ENCODE results near the gene SPSB1. TPM values are rescaled to one million over a fixed set of nuclear protein-coding genes. Genes with fewer than 3 reads are reported as not detected.

Gene SPSB1
- total and polyA plus RNA-seq, 2 donors from 2014 or later: 12.7 to 25.9 TPM

DNA sequence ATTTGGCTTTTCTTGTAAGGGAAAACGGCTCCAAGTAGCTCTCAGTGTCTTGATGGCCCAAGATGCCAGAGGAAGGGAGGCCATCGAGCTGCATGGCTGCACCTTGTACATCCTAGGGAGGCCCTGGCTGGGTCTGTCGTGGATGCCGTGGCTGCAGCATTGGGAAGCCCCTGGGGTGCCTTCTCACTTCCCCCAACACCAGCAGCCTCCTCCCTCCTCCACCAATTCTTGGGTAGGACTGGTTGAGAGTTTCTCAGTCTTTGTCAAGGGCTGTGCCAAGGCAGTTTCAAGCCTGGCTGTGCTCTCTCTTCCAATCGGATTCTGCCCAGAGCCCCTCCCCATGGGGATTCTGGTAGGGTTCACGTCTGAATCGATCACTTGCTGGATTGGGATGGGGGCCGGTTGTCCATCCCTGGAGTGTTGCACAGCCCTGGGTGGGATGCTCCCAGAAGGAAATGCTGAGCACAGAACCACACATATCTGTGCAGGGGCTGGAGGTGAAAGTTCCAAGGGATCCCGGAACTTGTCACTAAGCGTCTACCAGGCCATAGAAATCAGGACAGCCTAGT lies 14.0 kb upstream of the SPSB1 start:
- TF ChIP-seq CTCF (IDR thresholded peaks at IDR 0.05; ENCODE audit: borderline replicate concordance, extremely low read depth, insufficient read depth): no peak
- no peaks in the 10 kb centered on the region for H3K36me3 ChIP-seq (ENCODE audit: control insufficient read depth in 2 of 3, insufficient read depth in 3 of 3, low read length in 3 of 3)
- DNase-seq (peak in 1 of 5 donors; percentile 24), FAIRE-seq (no peak)
- peaks cover 0 to 5% (median 0%) of the 10 kb centered on the region in 3 donors for H3K4me1 ChIP-seq (ENCODE audit: control insufficient read depth in 2 of 3, insufficient read depth in 2 of 3, low read depth in 1 of 3, low read length in 3 of 3)
- no peak overlapping the region for H3K9ac ChIP-seq (ENCODE audit: low read length in 3 of 3)
- no peaks in the 10 kb centered on the region for H3K27me3 ChIP-seq (ENCODE audit: control insufficient read depth, insufficient read depth, low read length)
- no peak overlapping the region for H3K27ac ChIP-seq (ENCODE audit: low read depth in 2 of 2, low read length in 2 of 2)
- no peaks in the 10 kb centered on the region for H3K9me3 ChIP-seq (ENCODE audit: control insufficient read depth in 2 of 3, insufficient read depth in 1 of 3, low read length in 3 of 3)
- H3K4me3 ChIP-seq (ENCODE audit: low read length in 3 of 3): no peak overlapping the region
- intact Hi-C loops (cut with DNase I): no loop called here

GRCh38 chr1:9279172-9279840 lies 13.4 kb upstream of the SPSB1 start:
- Histone ChIP-seq H3K4me1 (ENCODE audit: control insufficient read depth in 2 of 3, insufficient read depth in 2 of 3, low read depth in 1 of 3, low read length in 3 of 3) (peaks cover 0 to 5% (median 0%) of the 10 kb centered on the region in 3 donors), H3K4me3 (ENCODE audit: low read length in 3 of 3) (no peak overlapping the region), H3K27ac (ENCODE audit: low read depth in 2 of 2, low read length in 2 of 2) (no peak overlapping the region), H3K9ac (ENCODE audit: low read length in 3 of 3) (no peak overlapping the region), H3K27me3 (ENCODE audit: control insufficient read depth, insufficient read depth, low read length) (no peaks in the 10 kb centered on the region), H3K9me3 (ENCODE audit: control insufficient read depth in 2 of 3, insufficient read depth in 1 of 3, low read length in 3 of 3) (no peaks in the 10 kb centered on the region), H3K36me3 (ENCODE audit: control insufficient read depth in 2 of 3, insufficient read depth in 3 of 3, low read length in 3 of 3) (no peaks in the 10 kb centered on the region)
- FAIRE-seq (no peak), DNase-seq (peak in 4 of 5 donors; percentile 49 to 72 (median 57))
- no peak for TF ChIP-seq CTCF (IDR thresholded peaks at IDR 0.05; ENCODE audit: borderline replicate concordance, extremely low read depth, insufficient read depth)
- intact Hi-C loops (cut with DNase I): no loop called here

DNA sequence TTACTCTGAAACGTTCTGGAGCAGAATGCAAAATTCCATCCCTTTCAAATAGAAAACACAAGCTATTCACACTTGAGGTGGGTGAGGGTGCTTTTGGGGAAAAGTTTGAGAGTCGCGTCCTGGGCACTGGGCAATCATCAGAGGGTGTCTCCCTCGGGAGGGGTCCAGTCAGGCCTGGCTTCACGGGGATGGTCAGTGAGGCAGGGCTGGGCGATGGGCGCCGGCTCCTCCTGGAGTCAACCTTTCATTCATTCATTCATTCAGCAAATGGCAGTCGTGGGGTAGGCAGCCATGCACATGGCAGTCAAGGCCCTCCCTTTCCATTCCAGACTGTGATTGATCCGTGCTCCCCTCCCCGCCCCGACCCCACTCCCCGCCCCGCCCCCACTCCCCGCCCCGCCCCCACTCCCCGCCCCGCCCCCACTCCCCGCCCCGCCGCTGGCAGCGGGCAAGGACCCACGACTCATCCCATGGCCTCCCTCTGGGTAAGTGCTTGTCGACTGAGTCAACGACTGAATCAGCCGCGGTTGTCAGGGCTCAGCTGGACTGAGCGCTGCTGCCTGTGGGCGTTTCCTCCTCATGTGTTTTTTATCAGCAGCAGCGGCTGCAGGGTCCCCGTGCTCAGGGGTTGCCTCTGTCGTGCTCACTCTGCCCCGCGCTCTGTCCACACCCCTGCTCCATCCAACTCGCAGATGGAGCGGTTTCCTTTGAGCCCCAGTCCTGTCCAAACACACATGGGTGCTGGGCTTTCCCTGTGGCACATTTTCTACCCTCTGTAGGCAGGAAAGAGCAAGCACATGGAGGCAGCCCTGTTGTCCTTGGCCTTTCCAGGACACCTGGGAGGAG lies 12.5 kb upstream of the SPSB1 start:
- peaks cover 0 to 5% (median 0%) of the 10 kb centered on the region in 3 donors for H3K4me1 ChIP-seq (ENCODE audit: control insufficient read depth in 2 of 3, insufficient read depth in 2 of 3, low read depth in 1 of 3, low read length in 3 of 3)
- no peaks in the 10 kb centered on the region for H3K36me3 ChIP-seq (ENCODE audit: control insufficient read depth in 2 of 3, insufficient read depth in 3 of 3, low read length in 3 of 3)
- DNase-seq (peak in 2 of 5 donors; percentile 30 to 73), FAIRE-seq (no peak)
- no peaks in the 10 kb centered on the region for H3K27me3 ChIP-seq (ENCODE audit: control insufficient read depth, insufficient read depth, low read length)
- TF ChIP-seq CTCF (IDR thresholded peaks at IDR 0.05; ENCODE audit: borderline replicate concordance, extremely low read depth, insufficient read depth): no peak
- no peak overlapping the region for H3K4me3 ChIP-seq (ENCODE audit: low read length in 3 of 3)
- H3K9ac ChIP-seq (ENCODE audit: low read length in 3 of 3): no peak overlapping the region
- intact Hi-C loops (cut with DNase I): loop anchor here (10.0 kb wide), 1 partner anchor 175 kb away; no protein-coding TSS in a partner anchor
- no peaks in the 10 kb centered on the region for H3K9me3 ChIP-seq (ENCODE audit: control insufficient read depth in 2 of 3, insufficient read depth in 1 of 3, low read length in 3 of 3)
- no peak overlapping the region for H3K27ac ChIP-seq (ENCODE audit: low read depth in 2 of 2, low read length in 2 of 2)

Data from kidney (tissue), 14 donors.